SKM-1 treated with dmso at 0.1 percent for 144 hours (cell line): ENCODE results near the gene SLIT1.

Experiments used
- DNase-seq: peaks from one replicate; lab custom pipeline; 2025; ENCODE audit not compliant: unreplicated experiment; lab: John Stamatoyannopoulos, UW

The SLIT1 gene

GRCh38 chr10:97174276-97174775 is 11.4 kb downstream of the SLIT1 start:
- no peak for DNase-seq

- DNase-seq, result no peak
Measured at GRCh38 chr10:97173036-97173435, 12.7 kb downstream of the SLIT1 start.

DNA sequence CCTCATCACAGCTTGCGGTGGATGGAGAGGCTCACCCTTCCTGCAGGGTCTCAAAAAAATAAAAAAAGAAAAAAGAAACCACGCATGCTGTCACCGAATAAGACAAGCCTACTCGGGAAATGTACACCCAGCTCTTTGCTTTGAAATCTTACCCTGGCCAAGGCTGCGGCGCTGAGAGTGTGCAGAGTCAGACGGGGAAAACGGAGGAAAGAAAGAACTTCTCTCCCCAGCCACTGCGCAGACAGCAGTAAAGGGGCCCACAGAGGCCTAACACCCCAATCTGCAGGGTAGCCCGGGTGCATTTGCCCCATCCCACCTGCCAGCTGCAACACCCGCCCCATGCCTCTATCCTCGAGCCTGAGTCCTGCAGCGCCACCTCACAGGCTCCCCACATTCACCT is 14.8 kb downstream of the SLIT1 start:
- no peak for DNase-seq

GRCh38 chr10:97169911-97170693 is 15.7 kb downstream of the SLIT1 start:
- no peak for DNase-seq

GRCh38 chr10:97169063-97169462 is 16.7 kb downstream of the SLIT1 start:
- no peak for DNase-seq

DNA sequence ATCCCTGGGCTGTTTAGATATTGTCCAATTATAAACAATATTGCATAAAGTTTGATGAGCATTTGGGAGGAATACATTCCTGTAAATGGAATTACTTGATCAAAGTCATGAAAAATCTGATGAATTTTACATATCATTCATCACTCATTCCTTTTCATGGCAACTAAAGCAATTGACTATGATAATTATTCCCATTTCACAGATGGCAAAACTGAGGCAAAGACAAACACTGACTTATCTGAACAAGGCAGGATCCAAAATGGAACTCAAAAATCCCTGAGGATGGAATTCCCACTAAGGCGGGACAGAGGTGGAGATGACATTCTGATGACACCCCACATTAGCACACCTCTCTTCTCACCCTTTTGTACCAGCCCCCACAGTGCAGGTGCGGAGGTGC is 17.1 kb downstream of the SLIT1 start:
- no peak for DNase-seq

GRCh38 chr10:97165499-97165898 is 20.3 kb downstream of the SLIT1 start:
- no peak for DNase-seq

- no peak for DNase-seq
Measured at GRCh38 chr10:97163781-97164501, 21.8 kb downstream of the SLIT1 start.

- DNase-seq, result no peak
Measured at GRCh38 chr10:97163181-97163580, 22.6 kb downstream of the SLIT1 start.

GRCh38 chr10:97159646-97160305 is 26.0 kb downstream of the SLIT1 start:
- no peak for DNase-seq

DNA sequence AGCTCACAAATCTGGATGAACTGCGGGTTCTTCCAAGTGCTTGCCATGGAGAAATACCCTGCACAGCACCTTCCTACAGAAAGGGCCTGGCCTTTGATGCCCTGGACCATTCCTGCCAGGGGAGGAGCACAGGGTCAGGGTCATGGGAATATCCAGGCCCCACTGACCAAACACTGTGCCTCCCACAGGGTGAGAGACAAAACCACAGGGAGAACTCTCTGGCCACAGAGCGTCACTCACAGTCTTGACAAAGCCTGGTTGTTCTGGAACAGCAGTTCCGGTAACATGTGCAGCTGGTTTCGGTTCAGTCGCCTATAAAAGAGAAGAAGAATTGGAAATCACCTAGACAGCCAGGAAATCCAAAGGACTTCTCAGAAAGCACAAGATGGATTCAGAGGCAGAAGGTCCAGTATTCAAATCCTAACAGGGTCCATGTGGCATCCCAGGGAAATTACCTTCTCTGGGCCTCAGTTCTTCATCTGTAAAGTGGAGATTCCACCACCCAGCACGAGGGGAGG is 28.1 kb downstream of the SLIT1 start:
- DNase-seq, result no peak

DNA sequence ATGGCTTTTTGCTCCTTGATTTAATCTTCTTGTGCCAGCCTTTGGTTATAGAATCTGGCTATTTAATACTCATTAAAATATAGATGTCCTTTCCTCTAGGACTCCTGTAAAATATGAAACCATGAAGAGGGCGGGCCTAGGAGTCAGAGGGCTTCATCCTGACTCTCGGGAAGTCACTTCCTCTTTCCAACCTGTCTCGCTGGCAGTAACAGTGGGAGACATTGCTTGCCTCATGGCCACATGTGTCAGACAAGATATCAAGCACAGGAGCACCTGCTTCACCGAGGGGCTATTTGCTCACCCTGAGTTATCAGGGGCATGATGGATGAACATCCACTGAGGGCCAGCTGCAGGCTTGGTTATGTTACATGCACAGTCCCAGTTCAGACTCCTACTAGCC is 31.0 kb downstream of the SLIT1 start:
- DNase-seq, result no peak

- DNase-seq, result no peak
Measured at GRCh38 chr10:97154162-97154561, 31.6 kb downstream of the SLIT1 start.

DNA sequence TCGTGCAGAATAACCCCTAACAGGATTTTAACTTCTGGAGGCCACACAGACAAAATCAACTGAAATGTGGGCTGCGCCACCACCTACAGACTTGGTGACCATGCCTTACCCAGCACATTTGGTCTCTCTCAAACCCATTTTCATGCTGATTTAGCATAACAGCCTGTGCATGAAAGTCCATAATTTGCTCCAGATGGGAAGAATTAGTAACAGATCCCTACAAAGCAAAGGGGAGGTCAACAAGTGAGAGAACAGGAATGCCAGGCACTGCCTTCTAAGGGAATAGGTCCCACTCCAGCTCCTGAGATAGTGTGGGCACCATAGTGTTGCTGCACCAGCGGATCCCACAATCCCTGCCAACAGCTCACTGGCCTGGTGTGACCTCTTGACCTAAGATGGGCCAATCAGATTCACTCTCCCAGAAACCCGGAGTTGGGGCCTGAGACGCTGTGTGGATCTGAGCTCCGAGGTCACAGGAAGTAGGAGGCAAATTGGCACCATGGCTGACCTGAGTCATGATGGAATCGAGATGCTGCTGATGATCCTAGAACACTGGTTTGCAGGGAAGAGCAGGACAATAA is 32.4 kb downstream of the SLIT1 start:
- DNase-seq, result no peak

DNA sequence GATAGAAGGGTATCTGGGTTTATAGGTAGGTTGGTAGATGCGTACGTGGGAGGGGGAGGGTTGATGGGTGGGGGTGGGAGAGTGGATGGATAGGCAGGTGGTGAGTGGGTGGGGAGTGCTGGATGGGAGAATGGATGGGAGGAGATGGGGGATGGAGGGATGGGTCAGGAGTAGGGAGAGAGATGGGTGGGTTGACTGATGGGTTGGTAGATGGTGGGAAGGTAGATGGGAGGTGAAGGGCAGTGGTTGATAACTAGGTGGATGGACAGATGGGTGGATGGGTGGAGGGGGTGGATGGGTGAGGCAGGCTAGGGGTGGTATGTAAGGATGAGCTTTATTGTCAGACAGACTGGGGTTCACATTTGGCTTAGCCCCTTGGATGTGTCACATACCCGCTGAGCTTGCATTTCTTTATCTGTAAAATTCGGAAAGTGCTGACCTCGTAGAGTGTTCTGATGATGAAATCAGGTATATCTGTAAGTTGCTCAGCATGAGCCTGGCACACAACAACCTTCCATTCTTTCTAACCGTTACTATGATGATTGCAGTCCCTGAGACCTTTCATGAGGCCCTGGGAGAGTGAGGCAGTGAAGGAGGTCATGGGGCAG is 34.3 kb downstream of the SLIT1 start:
- no peak for DNase-seq

GRCh38 chr10:97150616-97151015 is 35.1 kb downstream of the SLIT1 start:
- DNase-seq, result no peak

GRCh38 chr10:97150013-97150595 is 35.7 kb downstream of the SLIT1 start:
- no peak for DNase-seq

DNA sequence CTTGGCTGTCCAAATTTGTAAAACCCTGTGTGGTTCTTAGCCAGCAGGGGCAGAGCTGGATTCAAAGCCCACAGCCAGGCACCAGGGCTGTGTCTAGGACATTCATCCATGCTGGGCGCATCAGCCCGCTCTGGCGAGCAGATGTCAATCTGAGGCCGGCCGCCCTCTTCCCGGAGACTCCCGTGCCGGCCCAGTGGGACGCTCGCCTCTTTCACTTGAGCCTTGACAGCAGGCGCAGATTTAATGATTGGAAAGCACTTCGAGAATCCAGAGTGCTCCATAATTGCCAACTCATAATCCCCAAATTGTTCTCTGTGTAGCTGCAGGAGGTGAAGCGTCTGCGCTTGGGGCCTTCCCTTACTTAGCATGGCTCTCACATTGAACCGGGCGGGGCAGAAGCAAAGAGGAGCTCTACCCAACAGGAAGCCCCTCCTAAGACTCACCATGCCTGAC is 36.7 kb downstream of the SLIT1 start:
- DNase-seq, result no peak

DNA sequence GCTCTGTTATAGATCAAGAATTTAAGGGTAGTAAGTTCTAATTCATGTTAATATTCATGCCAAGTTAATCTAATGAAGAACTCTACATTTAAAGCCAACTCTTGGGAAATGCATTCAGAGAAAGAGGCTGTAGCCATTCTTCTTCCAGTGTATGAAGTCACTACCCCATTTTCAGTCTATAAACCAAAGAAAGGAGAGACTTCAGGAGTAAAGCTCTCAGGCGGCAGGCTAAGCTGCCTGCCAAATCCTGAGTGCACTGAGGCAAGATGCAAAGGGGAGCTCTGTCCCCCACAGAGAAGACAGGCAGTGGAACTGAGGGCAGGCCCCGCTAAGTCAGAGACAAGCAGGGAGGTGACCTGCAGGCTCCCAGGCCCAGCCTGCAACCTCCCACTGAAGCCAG is 41.5 kb downstream of the SLIT1 start:
- no peak for DNase-seq

- no peak for DNase-seq
Measured at GRCh38 chr10:97142834-97143233, 42.9 kb downstream of the SLIT1 start.
